Measurements from ENCODE around the gene TSPAN5. TPM values are rescaled to one million over a fixed set of nuclear protein-coding genes. Genes with fewer than 3 reads are reported as not detected.
A peak's percentile ranks its signal among the peaks of the same experiment; 100 is the strongest.

TSPAN5 gene
- total and polyA plus RNA-seq, 10 donors, result 4.6 to 33.6 (median 22.9) TPM

GRCh38 chr4:98602270-98602669 is 56.1 kb downstream of the TSPAN5 start:
- DNase-seq, result no peak

DNA sequence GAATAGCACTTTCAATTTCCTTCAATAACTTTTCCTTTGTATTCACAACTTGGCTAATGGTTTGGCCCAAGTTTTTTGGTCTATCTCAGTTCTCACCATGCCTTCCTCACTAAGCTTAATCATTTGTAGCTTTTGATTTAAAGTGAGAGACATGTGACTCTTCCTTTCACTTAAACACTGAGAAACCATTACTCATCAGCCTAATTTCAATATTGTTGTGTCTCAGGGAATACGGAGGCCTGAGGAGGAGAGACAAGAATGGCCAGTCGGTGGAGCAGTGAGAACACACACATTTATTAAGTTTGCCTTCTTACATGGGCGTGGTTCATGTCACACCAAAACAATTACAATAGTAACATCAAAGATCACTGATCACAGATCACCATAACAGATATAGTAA is 56.7 kb downstream of the TSPAN5 start:
- H3K9me3 ChIP-seq, result peaks cover 0 to 25% (median 12%) of the 10 kb centered on the region in 8 donors
- no peak for TF ChIP-seq POLR2AphosphoS5 (IDR thresholded peaks at IDR 0.05)
- TF ChIP-seq, protein P1, sequence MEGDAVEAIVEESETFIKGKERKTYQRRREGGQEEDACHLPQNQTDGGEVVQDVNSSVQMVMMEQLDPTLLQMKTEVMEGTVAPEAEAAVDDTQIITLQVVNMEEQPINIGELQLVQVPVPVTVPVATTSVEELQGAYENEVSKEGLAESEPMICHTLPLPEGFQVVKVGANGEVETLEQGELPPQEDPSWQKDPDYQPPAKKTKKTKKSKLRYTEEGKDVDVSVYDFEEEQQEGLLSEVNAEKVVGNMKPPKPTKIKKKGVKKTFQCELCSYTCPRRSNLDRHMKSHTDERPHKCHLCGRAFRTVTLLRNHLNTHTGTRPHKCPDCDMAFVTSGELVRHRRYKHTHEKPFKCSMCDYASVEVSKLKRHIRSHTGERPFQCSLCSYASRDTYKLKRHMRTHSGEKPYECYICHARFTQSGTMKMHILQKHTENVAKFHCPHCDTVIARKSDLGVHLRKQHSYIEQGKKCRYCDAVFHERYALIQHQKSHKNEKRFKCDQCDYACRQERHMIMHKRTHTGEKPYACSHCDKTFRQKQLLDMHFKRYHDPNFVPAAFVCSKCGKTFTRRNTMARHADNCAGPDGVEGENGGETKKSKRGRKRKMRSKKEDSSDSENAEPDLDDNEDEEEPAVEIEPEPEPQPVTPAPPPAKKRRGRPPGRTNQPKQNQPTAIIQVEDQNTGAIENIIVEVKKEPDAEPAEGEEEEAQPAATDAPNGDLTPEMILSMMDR (IDR thresholded peaks at IDR 0.05 in 8 of 11, conservative IDR thresholded peaks at IDR 0.05 in 3 of 11), result no peak
- TF ChIP-seq POLR2A (IDR thresholded peaks at IDR 0.05), result no peak
- intact Hi-C loops (cut with DNase I; ENCODE audit: low total_unique reads), result no loop called here
- peaks cover 0 to 23% (median 8%) of the 10 kb centered on the region in 6 donors for H3K4me1 ChIP-seq
- no peak for DNase-seq
- H3K36me3 ChIP-seq, result no peaks in the 10 kb centered on the region
- no peak overlapping the region for H3K4me3 ChIP-seq
- no peak overlapping the region for H3K27ac ChIP-seq
- WGBS, 5 donors, result 71 to 80% (median 73%) methylated on average over 3 of the region's 3 CpGs
- no peaks in the 10 kb centered on the region for H3K27me3 ChIP-seq (replicated peaks in 1 of 7)

More at GRCh38 chr4:98602270-98602669, 56.1 kb downstream of the TSPAN5 start:
- H3K27me3 ChIP-seq (replicated peaks in 1 of 7), result no peaks in the 10 kb centered on the region
- H3K27ac ChIP-seq, result no peak overlapping the region
- H3K9me3 ChIP-seq, result peaks cover 0 to 25% (median 12%) of the 10 kb centered on the region in 8 donors
- no peaks in the 10 kb centered on the region for H3K36me3 ChIP-seq
- intact Hi-C loops (cut with DNase I; ENCODE audit: low total_unique reads), result no loop called here
- no peak overlapping the region for H3K4me3 ChIP-seq
- no peak for TF ChIP-seq POLR2AphosphoS5 (IDR thresholded peaks at IDR 0.05)
- TF ChIP-seq POLR2A (IDR thresholded peaks at IDR 0.05), result no peak
- TF ChIP-seq, protein P1 (IDR thresholded peaks at IDR 0.05 in 8 of 11, conservative IDR thresholded peaks at IDR 0.05 in 3 of 11), result no peak
- H3K4me1 ChIP-seq, result peaks cover 0 to 23% (median 8%) of the 10 kb centered on the region in 6 donors
- WGBS, 5 donors, result 30 to 48% (median 40%) methylated on average over 1 of the region's 1 CpG

- Histone ChIP-seq H3K9me3 (peaks cover 0 to 25% (median 12%) of the 10 kb centered on the region in 8 donors), H3K4me1 (peaks cover 0 to 23% (median 8%) of the 10 kb centered on the region in 6 donors), H3K36me3 (no peaks in the 10 kb centered on the region), H3K27ac (no peak overlapping the region), H3K4me3 (no peak overlapping the region), H3K27me3 (replicated peaks in 1 of 7) (no peaks in the 10 kb centered on the region)
- no peak for TF ChIP-seq POLR2AphosphoS5 (IDR thresholded peaks at IDR 0.05)
- no peak for TF ChIP-seq POLR2A (IDR thresholded peaks at IDR 0.05)
- TF ChIP-seq, protein P1 (IDR thresholded peaks at IDR 0.05 in 8 of 11, conservative IDR thresholded peaks at IDR 0.05 in 3 of 11), result no peak
- no peak for DNase-seq
- 48 to 99% (median 96%) methylated on average over 2 of the region's 2 CpGs for WGBS, 5 donors
- intact Hi-C loops (cut with DNase I; ENCODE audit: low total_unique reads), result no loop called here
These were observed 58.7 kb downstream of the TSPAN5 start for GRCh38 chr4:98599617-98600205.

DNA sequence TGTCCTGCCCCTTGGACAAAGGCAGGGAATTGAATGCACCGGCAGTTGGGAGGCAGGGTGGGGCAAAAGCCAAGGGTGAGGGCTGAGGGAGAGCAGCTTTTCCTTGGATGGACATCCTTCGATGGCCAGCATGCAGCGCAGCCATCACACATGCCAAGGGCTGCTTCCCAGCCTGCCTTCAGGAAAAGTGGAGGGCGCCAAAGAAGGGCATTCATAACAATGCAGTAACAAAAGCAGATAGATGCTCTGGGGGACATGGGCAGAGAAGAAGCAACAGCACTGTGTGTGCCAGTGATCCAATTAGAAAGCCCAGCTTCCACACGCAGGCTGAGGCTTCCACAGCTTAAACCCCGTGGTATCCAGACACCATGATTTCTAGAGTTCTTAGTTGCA is 71.5 kb downstream of the TSPAN5 start:
- peak; percentile 64 for DNase-seq
- TF ChIP-seq, protein P1 (IDR thresholded peaks at IDR 0.05 in 8 of 11, conservative IDR thresholded peaks at IDR 0.05 in 3 of 11), result no peak
- TF ChIP-seq POLR2A (IDR thresholded peaks at IDR 0.05), result no peak
- TF ChIP-seq POLR2AphosphoS5 (IDR thresholded peaks at IDR 0.05), result peak in 1 of 3 donors; percentile 4
- 66 to 94% (median 89%) methylated on average over 6 of the region's 6 CpGs for WGBS, 5 donors

More for the DNA sequence above, 71.5 kb downstream of the TSPAN5 start:
- Histone ChIP-seq H3K27me3 (replicated peaks in 1 of 7) (no peaks in the 10 kb centered on the region), H3K4me1 (peaks cover 0 to 7% (median 0%) of the 10 kb centered on the region in 6 donors), H3K27ac (no peak overlapping the region), H3K9me3 (no peaks in the 10 kb centered on the region), H3K36me3 (no peaks in the 10 kb centered on the region), H3K4me3 (no peak overlapping the region)
- intact Hi-C loops (cut with DNase I; ENCODE audit: low total_unique reads), result no loop called here
